Neural crest cell (in vitro differentiated cells): ENCODE results near the gene LCE3A. TPM values are rescaled to one million over a fixed set of nuclear protein-coding genes. Genes with fewer than 3 reads are reported as not detected.

Experiments
- DNase-seq: peaks from one replicate; pipeline ENCODE4 v3.0.0; 2021; ENCODE audit warnings: low read depth, mixed read lengths, low spot score
- H3K27ac Mint-ChIP-seq: one replicate; pipeline ENCODE4 v1.8.0; 2021; ENCODE audit warnings: mild to moderate bottlenecking, mixed read lengths; ENCODE audit not compliant: unreplicated experiment
- H3K27me3 Mint-ChIP-seq: 2 replicates; pipeline ENCODE4 v1.8.0; 2021; ENCODE audit warnings: low read depth, mild to moderate bottlenecking, mixed read lengths
- H3K36me3 Mint-ChIP-seq: 2 replicates; pipeline ENCODE4 v1.8.0; 2021; ENCODE audit warnings: low read depth, mild to moderate bottlenecking, mixed read lengths
- H3K4me1 Mint-ChIP-seq: 2 replicates; pipeline ENCODE4 v1.8.0; 2021; ENCODE audit warnings: mixed read lengths
- H3K4me3 Mint-ChIP-seq: one replicate; pipeline ENCODE4 v1.8.0; 2021; ENCODE audit warnings: mild to moderate bottlenecking, mixed read lengths
- H3K9me3 Mint-ChIP-seq: 2 replicates; pipeline ENCODE4 v1.8.0; 2021; ENCODE audit warnings: mixed read lengths
- total RNA-seq: library from RNA; stranded (reverse); gene quantifications from 2 replicates; pipeline ENCODE4 v1.2.1, GENCODE V29; 2021
- TF ChIP-seq, protein P1 (sequence below): fragments of 200-600 bp; sonication (generic); conservative IDR thresholded peaks from 2 replicates; pipeline ENCODE4 v1.5.0; 2021; ENCODE audit warnings: antibody characterized with exemption, mild to moderate bottlenecking

The LCE3A gene
- total RNA-seq, 1 donor from 2014 or later, result not detected

DNA sequence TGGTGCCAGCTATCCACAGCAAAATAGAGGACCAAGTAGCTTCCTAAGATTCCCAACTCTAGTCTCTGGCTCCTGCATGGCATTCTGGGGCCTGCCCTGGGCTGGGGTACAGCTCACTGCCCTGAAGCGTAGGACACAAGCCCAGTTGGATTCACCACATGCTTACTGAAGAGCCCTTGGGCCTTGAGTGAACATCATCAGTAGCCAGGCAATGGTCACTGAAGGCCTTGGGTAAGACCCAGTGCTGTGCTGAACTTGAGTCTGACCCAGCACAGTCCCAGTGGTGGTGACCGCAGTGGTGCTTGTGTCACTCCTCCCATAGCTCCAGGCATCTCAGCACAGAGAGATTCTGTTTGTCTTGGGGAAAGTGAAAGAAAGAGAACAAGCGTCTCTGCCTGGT lies 7.7 kb upstream of the LCE3A start:
- no peak overlapping the region for H3K27ac Mint-ChIP-seq
- H3K9me3 Mint-ChIP-seq, result peaks cover 26% of the 10 kb centered on the region

DNA sequence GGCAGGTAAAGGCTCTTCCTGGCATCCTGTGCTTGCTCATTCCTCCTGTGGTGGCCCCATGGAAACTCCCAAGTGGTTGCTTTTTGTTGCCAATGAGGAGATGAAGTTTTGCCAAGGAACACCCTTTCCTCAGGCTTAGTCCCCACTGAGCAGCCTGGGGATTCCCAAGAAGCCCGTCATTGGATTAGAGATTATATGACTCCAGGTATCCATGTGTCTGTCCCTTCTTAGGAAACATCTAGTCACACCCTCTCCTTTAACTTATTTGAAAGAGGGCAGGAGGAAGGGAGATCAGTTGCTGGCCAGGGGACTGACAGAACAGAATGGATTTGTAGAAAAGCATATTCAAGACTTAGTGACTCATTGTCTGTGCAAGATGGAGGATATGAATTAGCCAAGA lies 3.8 kb upstream of the LCE3A start:
- H3K27ac Mint-ChIP-seq, result no peak overlapping the region
- no peak for DNase-seq
- TF ChIP-seq, protein P1, sequence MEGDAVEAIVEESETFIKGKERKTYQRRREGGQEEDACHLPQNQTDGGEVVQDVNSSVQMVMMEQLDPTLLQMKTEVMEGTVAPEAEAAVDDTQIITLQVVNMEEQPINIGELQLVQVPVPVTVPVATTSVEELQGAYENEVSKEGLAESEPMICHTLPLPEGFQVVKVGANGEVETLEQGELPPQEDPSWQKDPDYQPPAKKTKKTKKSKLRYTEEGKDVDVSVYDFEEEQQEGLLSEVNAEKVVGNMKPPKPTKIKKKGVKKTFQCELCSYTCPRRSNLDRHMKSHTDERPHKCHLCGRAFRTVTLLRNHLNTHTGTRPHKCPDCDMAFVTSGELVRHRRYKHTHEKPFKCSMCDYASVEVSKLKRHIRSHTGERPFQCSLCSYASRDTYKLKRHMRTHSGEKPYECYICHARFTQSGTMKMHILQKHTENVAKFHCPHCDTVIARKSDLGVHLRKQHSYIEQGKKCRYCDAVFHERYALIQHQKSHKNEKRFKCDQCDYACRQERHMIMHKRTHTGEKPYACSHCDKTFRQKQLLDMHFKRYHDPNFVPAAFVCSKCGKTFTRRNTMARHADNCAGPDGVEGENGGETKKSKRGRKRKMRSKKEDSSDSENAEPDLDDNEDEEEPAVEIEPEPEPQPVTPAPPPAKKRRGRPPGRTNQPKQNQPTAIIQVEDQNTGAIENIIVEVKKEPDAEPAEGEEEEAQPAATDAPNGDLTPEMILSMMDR, result no peak
- H3K36me3 Mint-ChIP-seq, result peaks cover 9% of the 10 kb centered on the region
- H3K27me3 Mint-ChIP-seq, result no peaks in the 10 kb centered on the region
- H3K4me3 Mint-ChIP-seq, result no peak overlapping the region
- H3K9me3 Mint-ChIP-seq, result peaks cover 25% of the 10 kb centered on the region
- H3K4me1 Mint-ChIP-seq, result no peaks in the 10 kb centered on the region

More for the DNA sequence above, 7.7 kb upstream of the LCE3A start:
- DNase-seq, result no peak
- TF ChIP-seq, protein P1, result no peak
- H3K4me1 Mint-ChIP-seq, result no peaks in the 10 kb centered on the region
- no peak overlapping the region for H3K4me3 Mint-ChIP-seq
- peaks cover 7% of the 10 kb centered on the region for H3K36me3 Mint-ChIP-seq
- H3K27me3 Mint-ChIP-seq, result no peaks in the 10 kb centered on the region

DNA sequence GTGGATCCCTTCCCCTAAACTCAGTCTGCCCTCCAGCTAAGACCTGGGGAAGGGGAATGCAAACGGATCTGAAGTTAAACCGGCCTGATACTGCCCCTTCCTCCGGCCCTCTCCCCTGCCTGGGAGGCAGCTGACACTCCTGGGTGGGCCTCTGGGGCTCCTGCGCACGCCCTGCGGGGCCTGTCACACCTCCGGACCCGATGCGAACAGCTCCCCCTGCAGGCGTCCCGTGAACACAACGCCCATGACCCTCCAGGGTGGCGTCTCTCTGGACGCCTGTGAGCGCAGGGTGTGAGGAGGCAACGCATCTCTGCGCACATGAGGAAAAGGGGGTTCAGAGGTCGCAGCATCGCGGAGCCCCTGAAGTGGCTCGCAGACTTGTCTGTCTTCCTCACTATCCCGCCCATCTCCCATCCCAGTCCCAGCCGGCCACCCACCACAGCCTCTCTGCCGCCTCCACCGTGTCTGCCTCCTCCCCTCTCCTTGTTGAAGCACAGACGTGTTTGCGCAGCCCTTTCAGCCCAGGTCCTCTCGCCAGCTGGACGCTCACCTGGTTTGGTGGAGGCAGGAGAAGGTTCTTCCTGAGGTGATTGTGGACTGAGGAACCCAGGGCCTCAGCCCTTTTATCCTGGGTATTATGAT lies 421 bp upstream of the LCE3A start:
- H3K4me1 Mint-ChIP-seq, result no peaks in the 10 kb centered on the region
- TF ChIP-seq, protein P1, result no peak
- no peak overlapping the region for H3K27ac Mint-ChIP-seq
- no peak overlapping the region for H3K4me3 Mint-ChIP-seq
- peaks cover 10% of the 10 kb centered on the region for H3K36me3 Mint-ChIP-seq
- no peak for DNase-seq
- no peaks in the 10 kb centered on the region for H3K27me3 Mint-ChIP-seq
- H3K9me3 Mint-ChIP-seq, result peaks cover 28% of the 10 kb centered on the region

DNA sequence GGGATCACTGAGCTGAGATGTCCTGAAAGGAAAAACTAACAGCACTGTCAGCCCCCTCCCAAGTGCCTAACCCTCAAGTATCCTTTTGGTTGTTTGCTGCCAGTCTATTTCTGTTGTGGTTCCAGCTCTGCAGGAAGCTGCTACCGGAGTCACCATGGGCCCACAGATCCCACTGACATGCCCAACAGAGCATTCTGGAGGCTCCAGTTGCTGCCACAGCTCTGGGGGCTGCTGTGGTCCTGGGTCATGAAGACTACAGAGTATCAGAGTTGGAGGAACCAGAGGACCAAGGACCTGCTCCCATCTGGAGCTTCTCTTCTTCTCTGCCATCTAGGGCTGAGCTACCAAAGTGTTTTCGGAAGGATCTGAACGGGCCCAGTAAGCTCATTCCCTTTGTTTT lies 910 bp downstream of the LCE3A start:
- peaks cover 24% of the 10 kb centered on the region for H3K9me3 Mint-ChIP-seq
- DNase-seq, result no peak

DNA sequence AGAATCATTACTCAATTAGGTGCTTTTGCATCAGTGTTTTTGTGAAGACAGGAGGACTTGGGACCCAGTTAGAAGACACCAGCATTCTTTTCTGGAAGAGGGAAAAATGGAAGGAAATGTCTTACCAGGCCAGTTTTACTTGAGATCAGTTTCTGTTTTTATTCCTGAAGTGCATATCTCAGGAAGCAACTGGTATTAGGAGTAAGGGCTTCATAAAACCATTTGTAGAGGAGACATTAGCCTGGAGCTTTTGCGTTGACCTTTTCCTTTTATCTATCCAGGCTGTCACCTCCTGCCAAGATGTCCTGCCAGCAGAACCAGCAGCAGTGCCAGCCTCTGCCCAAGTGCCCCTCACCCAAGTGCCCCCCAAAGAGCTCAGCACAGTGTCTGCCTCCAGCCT lies 9.4 kb downstream of the LCE3A start, which contains the start of gene LCE3B:
Gene LCE3B, plus strand, starts transcription at position 301 of the 400 bp plus-strand sequence. Its CDS starts 0 bp downstream, at position 301.
- no peak within 1 kb of the TSS for H3K27ac Mint-ChIP-seq
- H3K4me3 Mint-ChIP-seq, result no peak within 1 kb of the TSS
- TF ChIP-seq, protein P1, result no peak
- H3K9me3 Mint-ChIP-seq, result peaks cover 2% of the 10 kb centered on the region
- no peaks in the 10 kb centered on the region for H3K4me1 Mint-ChIP-seq
- no peaks in the 10 kb centered on the region for H3K27me3 Mint-ChIP-seq
- no peak for DNase-seq
- H3K36me3 Mint-ChIP-seq, result peaks cover 2% of the 10 kb centered on the region

More for the DNA sequence above, 910 bp downstream of the LCE3A start:
- no peak overlapping the region for H3K27ac Mint-ChIP-seq
- TF ChIP-seq, protein P1, result no peak
- no peak overlapping the region for H3K4me3 Mint-ChIP-seq
- no peaks in the 10 kb centered on the region for H3K27me3 Mint-ChIP-seq
- H3K4me1 Mint-ChIP-seq, result no peaks in the 10 kb centered on the region
- H3K36me3 Mint-ChIP-seq, result peaks cover 11% of the 10 kb centered on the region
